GM12874 (cell line): Measurements from ENCODE around the gene ZNF292.

Experiments used
- CTCF ChIP-seq: IDR thresholded peaks from 2 replicates; pipeline ENCODE4 v1.5.1; 2011; ENCODE audit warnings: low read depth, mild to moderate bottlenecking, control low read depth, low read length, moderate library complexity; ENCODE audit not compliant: insufficient read depth

Gene ZNF292

DNA sequence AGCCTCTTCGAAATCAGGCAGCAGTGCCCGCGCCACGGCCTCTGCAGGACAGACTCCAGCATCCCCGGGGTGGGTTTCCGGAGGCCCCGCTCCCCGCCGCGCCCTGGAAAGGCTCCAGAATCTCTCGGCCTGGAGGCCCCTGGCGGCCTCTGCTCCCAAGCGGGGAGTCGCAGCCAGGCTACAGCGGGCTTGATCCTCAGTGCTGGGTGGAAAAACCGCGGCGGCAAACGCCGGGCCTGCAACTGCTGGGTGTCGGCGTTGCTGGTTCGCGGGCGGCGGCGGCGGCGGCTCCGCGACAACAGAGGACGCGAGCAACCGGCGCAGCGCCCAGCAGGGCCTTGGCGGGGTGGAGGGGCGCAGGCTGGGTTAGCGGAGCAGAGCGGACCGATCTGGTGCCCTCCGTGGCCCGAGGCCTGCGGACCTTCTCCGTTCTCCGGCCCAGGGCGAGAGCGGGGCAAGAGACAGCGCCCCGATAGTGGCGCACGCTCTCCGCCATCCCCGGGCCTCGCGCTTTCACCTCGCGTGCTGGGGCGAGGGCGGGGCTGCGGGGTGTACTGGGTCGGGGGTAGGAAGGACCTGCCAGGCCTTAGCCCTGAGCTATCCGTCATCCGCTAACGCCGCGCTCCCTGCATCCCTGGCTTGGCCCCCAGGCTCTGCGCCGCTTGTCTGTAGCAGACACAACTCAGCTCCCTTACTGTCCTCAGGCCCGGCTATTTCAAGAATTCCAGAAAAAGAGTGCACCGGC lies 3.4 kb upstream of the ZNF292 start:
- TF ChIP-seq CTCF, result no peak

DNA sequence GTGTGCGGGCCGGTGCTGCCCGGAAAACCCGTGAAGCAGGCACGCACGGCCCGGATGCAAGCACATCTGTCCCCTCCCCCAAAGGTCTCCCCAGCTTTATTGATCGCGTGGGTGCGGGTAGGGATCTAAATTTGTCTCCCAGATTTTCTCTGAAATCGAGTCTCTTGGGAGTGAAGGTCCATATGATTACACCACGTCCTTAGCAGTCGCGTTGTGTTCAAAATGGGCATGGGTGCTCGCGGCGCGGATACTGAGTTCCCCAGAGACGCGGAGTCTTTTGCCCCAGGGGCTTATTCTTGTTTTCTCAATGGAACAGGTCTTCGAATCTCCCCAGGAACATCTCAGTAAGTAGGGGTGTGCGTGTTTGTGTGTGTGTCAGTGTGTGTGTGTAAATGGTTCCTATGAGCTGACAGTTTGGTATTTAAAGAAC lies 2.8 kb upstream of the ZNF292 start:
- no peak for TF ChIP-seq CTCF

GRCh38 chr6:87154641-87154992 lies 748 bp upstream of the ZNF292 start:
- TF ChIP-seq CTCF, result no peak

DNA sequence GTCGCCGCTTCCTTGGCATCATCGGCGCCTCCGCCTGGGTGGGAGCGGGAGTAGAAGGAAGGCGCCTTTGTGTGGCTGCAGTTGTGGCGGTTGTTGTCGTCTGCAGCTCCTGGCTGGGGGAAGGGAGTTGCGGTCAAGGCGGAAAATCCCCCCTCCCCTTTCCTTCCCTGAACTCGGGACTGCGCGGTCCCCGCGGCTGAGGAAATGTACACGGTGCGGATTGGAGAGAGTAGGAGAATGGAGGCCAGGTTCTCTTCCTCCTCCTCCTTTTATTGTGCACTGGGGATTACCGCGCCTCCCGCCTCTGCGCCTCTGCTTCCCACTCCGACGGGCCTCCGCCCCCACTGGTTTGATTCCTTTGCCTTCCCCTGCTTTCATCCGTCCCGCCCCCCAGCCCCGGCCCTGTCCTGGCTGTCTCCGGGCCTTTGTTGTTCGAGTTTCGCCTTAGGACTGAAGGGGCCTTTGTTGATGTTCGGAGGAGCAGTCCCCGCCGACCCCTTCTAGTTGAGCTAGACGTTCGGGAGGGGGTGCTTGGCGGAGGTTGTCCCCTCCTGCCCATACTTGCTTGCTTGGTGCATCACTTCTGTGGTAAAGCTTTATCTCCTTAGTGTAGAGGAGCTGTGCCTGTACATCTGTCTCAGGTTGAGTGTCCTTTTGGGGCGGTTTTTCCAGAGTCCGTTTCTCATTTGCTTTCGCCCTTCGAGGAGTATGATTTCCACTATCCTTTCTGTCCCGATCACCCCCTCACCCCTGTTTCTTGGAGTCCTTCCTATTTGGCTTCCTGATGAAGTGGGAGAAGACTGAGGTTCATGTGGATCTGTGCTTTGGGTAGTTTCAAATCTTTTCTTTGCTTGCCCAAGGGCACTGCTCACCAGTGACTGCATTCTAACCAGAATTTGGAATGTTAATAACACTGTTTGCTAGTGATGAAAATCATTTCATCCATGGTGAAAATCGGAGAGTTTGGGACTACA lies 764 bp downstream of the ZNF292 start:
- no peak for TF ChIP-seq CTCF

DNA sequence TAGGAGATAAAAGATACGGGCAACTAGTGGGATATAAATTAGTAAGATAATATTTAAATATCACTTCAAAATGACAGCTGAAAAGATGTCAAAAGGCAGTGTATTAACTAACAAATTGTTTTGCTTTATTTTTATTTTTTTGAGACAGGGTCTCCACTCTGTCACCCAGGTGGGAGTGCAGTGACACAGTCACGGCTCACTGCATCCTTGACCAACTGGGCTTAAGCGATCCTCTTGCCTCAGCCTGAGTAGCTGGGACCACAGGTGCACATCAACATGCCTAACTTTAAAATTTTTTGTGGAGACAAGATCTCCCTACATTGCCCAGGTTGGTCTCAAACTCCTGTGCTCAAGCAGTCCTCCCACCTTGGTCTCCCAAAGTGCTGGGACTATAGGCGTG lies 5.9 kb downstream of the ZNF292 start:
- no peak for TF ChIP-seq CTCF

- no peak for TF ChIP-seq CTCF
Observed at GRCh38 chr6:87164004-87164403, 8.6 kb downstream of the ZNF292 start.

DNA sequence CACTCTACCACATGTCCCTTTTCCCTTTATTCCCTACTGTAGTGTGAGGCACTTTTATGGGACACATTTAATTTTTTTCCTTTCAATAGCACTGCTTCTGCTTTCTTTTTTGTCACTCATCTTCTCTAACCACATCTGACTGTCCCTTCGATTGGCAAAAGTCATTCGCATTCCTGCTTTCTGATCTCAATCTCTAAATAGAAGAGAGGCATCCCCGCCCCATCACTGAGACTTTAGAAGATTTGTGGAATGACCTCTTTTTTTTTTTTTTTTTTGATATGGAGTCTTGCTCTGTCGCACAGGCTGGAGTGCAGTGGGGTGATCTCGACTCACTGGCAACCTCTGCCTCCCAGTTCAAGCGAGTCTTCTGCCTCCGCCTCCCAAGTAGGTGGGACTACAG lies 9.1 kb downstream of the ZNF292 start:
- no peak for TF ChIP-seq CTCF
